Endothelial cell of umbilical vein (primary cell): ENCODE results near the gene CSN3. TPM values are rescaled to one million over a fixed set of nuclear protein-coding genes. Genes with fewer than 3 reads are reported as not detected.

Source experiments
- BruUV-seq: library from RNA; stranded (reverse); fragments of 400-500 nt; replicated peaks from 2 replicates; lab custom pipeline; 2021; lab: Mats Ljungman, UMichigan
- CTCF ChIA-PET: fragments of 300-600, 350-600 bp; sonication (Branson Sonifier 250); formaldehyde crosslinking; loops from one replicate; lab custom pipeline; 2021; ENCODE audit warnings: antibody characterized with exemption, inconsistent platforms; lab: Charles Lee
- POLR2A ChIA-PET: fragments of 300-600, 350-600 bp; sonication (Branson Sonifier 250); formaldehyde crosslinking; loops from one replicate; lab custom pipeline; 2021; ENCODE audit warnings: antibody characterized with exemption, inconsistent platforms; lab: Charles Lee
- DNase-seq: peaks from one replicate; pipeline ENCODE4 v3.0.0-alpha.2; 2011; ENCODE audit warnings: low read depth, low spot score
- FAIRE-seq: peaks from 2 replicates; lab custom pipeline; 2011; peaks lifted over from hg19 to GRCh38; lab: Jason Lieb, UNC
- H2AFZ ChIP-seq: 2 replicates; pipeline ENCODE4 v1.6.0; 2012; ENCODE audit warnings: low read depth, low read length, control low read depth, inconsistent platforms
- H3K27ac ChIP-seq: 2 replicates; pipeline ENCODE4 v1.5.1; 2011; ENCODE audit warnings: low read depth, mild to moderate bottlenecking, control low read depth, low read length, moderate library complexity; ENCODE audit not compliant: insufficient read depth
- H3K27me3 ChIP-seq, 2 experiments: 2 replicates each; pipeline versions ENCODE4 v1.6.0 to v1.6.1; 2011; ENCODE audit warnings: low read length in 2 of 2, mixed read lengths in 1 of 2; ENCODE audit not compliant: control insufficient read depth in 2 of 2, insufficient read depth in 2 of 2
- H3K36me3 ChIP-seq, 2 experiments: 2 replicates in 1 of 2; 3 replicates in 1 of 2; pipeline ENCODE4 v1.5.1; 2011; ENCODE audit warnings: low read length in 2 of 2, mild to moderate bottlenecking in 1 of 2, moderate library complexity in 1 of 2; ENCODE audit not compliant: control insufficient read depth in 2 of 2, insufficient read depth in 2 of 2; ENCODE audit errors: extremely low read depth in 1 of 2
- H3K4me1 ChIP-seq: 3 replicates; pipeline ENCODE4 v1.5.1; 2011; ENCODE audit warnings: mild to moderate bottlenecking, low read length; ENCODE audit not compliant: control insufficient read depth, insufficient read depth; ENCODE audit errors: extremely low read depth
- H3K4me2 ChIP-seq: 2 replicates; pipeline ENCODE4 v1.6.1; 2011; ENCODE audit warnings: low read length, control low read depth, mixed read lengths; ENCODE audit not compliant: insufficient read depth
- H3K4me3 ChIP-seq, 3 experiments: fragments of 200-600 bp in 1 of 3; sonication (generic), shearing (Covaris generic) in 1 of 3; replicated peaks in 1 of 3; 2 replicates each; pipeline ENCODE4 v1.5.1; 2011 to 2016; ENCODE audit warnings: control low read depth in 3 of 3, low read length in 3 of 3, mild to moderate bottlenecking in 2 of 3, inconsistent platforms in 1 of 3, low read depth in 1 of 3, moderate library complexity in 1 of 3; ENCODE audit not compliant: insufficient read depth in 1 of 3
- H3K79me2 ChIP-seq: 2 replicates; pipeline ENCODE4 v1.6.0; 2012; ENCODE audit warnings: low read length, inconsistent platforms; ENCODE audit not compliant: control insufficient read depth, insufficient read depth
- H3K9ac ChIP-seq: replicated peaks from 2 replicates; pipeline ENCODE3; 2011; ENCODE audit warnings: low read length, control low read depth; ENCODE audit not compliant: insufficient read depth; ENCODE audit errors: extremely low read depth
- H3K9me1 ChIP-seq: replicated peaks from 3 replicates; pipeline ENCODE4 v1.6.0; 2011; ENCODE audit warnings: mild to moderate bottlenecking, low read length; ENCODE audit not compliant: control insufficient read depth, insufficient read depth; ENCODE audit errors: extremely low read depth
- H3K9me3 ChIP-seq: replicated peaks from 2 replicates; pipeline ENCODE4 v1.5.1; 2012; ENCODE audit warnings: low read length, inconsistent platforms; ENCODE audit not compliant: control insufficient read depth, insufficient read depth
- H4K20me1 ChIP-seq: replicated peaks from 2 replicates; pipeline ENCODE3; 2011; ENCODE audit warnings: mild to moderate bottlenecking, low read length; ENCODE audit not compliant: control insufficient read depth, insufficient read depth; ENCODE audit errors: extremely low read depth
- CTCF ChIP-seq, 2 donors: IDR thresholded peaks; 1 replicate in 1 of 2; 2 replicates in 1 of 2; pipeline ENCODE4 v1.5.1; 2011; ENCODE audit warnings: low read length in 2 of 2, mild to moderate bottlenecking in 2 of 2, moderate library complexity in 2 of 2, control low read depth in 1 of 2, inconsistent platforms in 1 of 2, low read depth in 1 of 2; ENCODE audit not compliant: insufficient read depth in 1 of 2; ENCODE audit errors: extremely low read depth in 1 of 2
- FOS ChIP-seq: IDR thresholded peaks from 2 replicates; pipeline ENCODE4 v1.6.1; 2011; ENCODE audit warnings: mild to moderate bottlenecking, low read length, moderate library complexity, borderline replicate concordance; ENCODE audit not compliant: insufficient read depth
- GATA2 ChIP-seq: IDR thresholded peaks from 2 replicates; pipeline ENCODE4 v1.7.0; 2011; ENCODE audit warnings: low read depth, mild to moderate bottlenecking, moderate library complexity, mixed read lengths, low read length; ENCODE audit not compliant: insufficient read length, insufficient read depth
- MAX ChIP-seq: IDR thresholded peaks from 2 replicates; pipeline ENCODE4 v1.6.1; 2011; ENCODE audit not compliant: insufficient read depth, insufficient read length
- POLR2AphosphoS5 ChIP-seq: IDR thresholded peaks from 2 replicates; pipeline ENCODE4 v1.6.1; 2012; ENCODE audit warnings: low read depth, mild to moderate bottlenecking, control low read depth, low read length, moderate library complexity; ENCODE audit not compliant: insufficient read depth
- dilution Hi-C: fragments of 300-500 bp; cut with MboI; formaldehyde crosslinking; loops from one replicate; pipeline ENCODE4 v1.15.0; 2019; ENCODE audit warnings: low sequenced_read_pairs; ENCODE audit not compliant: extremely low pct_ligation_motif_present
- intact Hi-C: fragments of 100-400 bp; cut with micrococcal nuclease; formaldehyde crosslinking; loops from one replicate; pipeline ENCODE4 v1.10.0; 2022
- polyA plus RNA-seq, 4 experiments: library from polyadenylated mRNA; depleted of rRNA in 3 of 4; stranded (reverse) in 3 of 4; unstranded in 1 of 4; fragments of >200 nt; gene quantifications; 2 replicates each; pipeline versions ENCODE4 v1.2.1 to v1.2.3, GENCODE V29; 2011 to 2012; ENCODE audit warnings: missing spikeins in 1 of 4
- total RNA-seq: library from RNA; stranded (reverse); gene quantifications from 2 replicates; pipeline ENCODE4 v1.2.3, GENCODE V29; 2021

CSN3 gene
- total and polyA plus RNA-seq, 2 donors (not counting 3 experiments of a cell fraction or from before 2014, with no cell fraction given), result not detected

- no TSS peak for BruUV-seq
- H3K4me3 ChIP-seq, result no peak overlapping the region
- intact Hi-C loops (no loop called here), dilution Hi-C loops (no loop called here)
- H3K4me1 ChIP-seq, result peaks cover 10% of the 10 kb centered on the region
- H3K4me2 ChIP-seq, result peak overlapping the region; percentile 47
- no peak overlapping the region for H3K27ac ChIP-seq
- H3K9me3 ChIP-seq, result no peaks in the 10 kb centered on the region
- no peak for FAIRE-seq
- H3K9me1 ChIP-seq, result no peaks in the 10 kb centered on the region
- POLR2A ChIA-PET, result no interaction called here
- TF ChIP-seq MAX, result no peak
- peak; percentile 16 for TF ChIP-seq FOS
- peak; percentile 48 for TF ChIP-seq GATA2
- no peak overlapping the region for H3K9ac ChIP-seq
- H3K79me2 ChIP-seq, result no peaks in the 10 kb centered on the region
- no peaks in the 10 kb centered on the region for H4K20me1 ChIP-seq
- H3K27me3 ChIP-seq, result no peaks in the 10 kb centered on the region
- no peak for DNase-seq
- peak overlapping the region; percentile 54 for H2AFZ ChIP-seq
- CTCF ChIA-PET, result interaction anchor here (0.9 to 1.3 kb wide), 3 partner anchors 18 to 59 kb away, joined by 3 to 6 read pairs (median 3); no protein-coding TSS in a partner anchor
- no peaks in the 10 kb centered on the region for H3K36me3 ChIP-seq
Observed at GRCh38 chr4:70243091-70243490, 694 bp downstream of the CSN3 start.

GRCh38 chr4:70251250-70251944 is 9.0 kb downstream of the CSN3 start:
- TF ChIP-seq MAX (no peak), CTCF (IDR thresholded peaks at IDR 0.05; ENCODE audit: extremely low read depth in 1 of 2, insufficient read depth in 1 of 2, low read depth in 1 of 2, low read length in 2 of 2) (no peak), GATA2 (no peak), POLR2AphosphoS5 (no peak)
- intact Hi-C loops (no loop called here), dilution Hi-C loops (no loop called here)
- Histone ChIP-seq H2AFZ (no peak overlapping the region), H3K4me3 (no peak overlapping the region), H3K27ac (no peak overlapping the region), H3K9ac (no peak overlapping the region), H3K36me3 (no peaks in the 10 kb centered on the region), H3K79me2 (no peaks in the 10 kb centered on the region), H3K4me1 (no peaks in the 10 kb centered on the region), H3K9me3 (no peaks in the 10 kb centered on the region), H3K27me3 (no peaks in the 10 kb centered on the region), H3K4me2 (no peak overlapping the region), H4K20me1 (no peaks in the 10 kb centered on the region), H3K9me1 (no peaks in the 10 kb centered on the region)
- POLR2A ChIA-PET, result no interaction called here
- no peak for DNase-seq
- CTCF ChIA-PET, result interaction anchor here (1.0 kb wide), 1 partner anchor 19 kb away, joined by 4 read pairs; no protein-coding TSS in a partner anchor
- no peak for FAIRE-seq
- no TSS peak for BruUV-seq
